ENCODE measurements around the gene DUSP16.

The DUSP16 gene

GRCh38 chr12:12495536-12495935, 67.1 kb downstream of the DUSP16 start:
- H3K36me3 ChIP-seq (ENCODE audit: control insufficient read depth, insufficient read depth, low read length): peaks cover 52% of the 10 kb centered on the region
- H3K4me3 ChIP-seq (ENCODE audit: extremely low read depth, insufficient read depth, low read length, poor library complexity, severe bottlenecking): no peak overlapping the region
- no peaks in the 10 kb centered on the region for H3K4me1 ChIP-seq (ENCODE audit: control insufficient read depth, insufficient read depth, low read length, poor library complexity, severe bottlenecking)
- no peak overlapping the region for H3K27ac ChIP-seq (ENCODE audit: low read depth, low read length, severe bottlenecking)
- H3K9me3 ChIP-seq (ENCODE audit: control insufficient read depth, low read length): no peaks in the 10 kb centered on the region
- 100% methylated on average over 1 of the region's 1 CpG for WGBS, 2 experiments (ENCODE audit: insufficient coverage in 2 of 2)

- H3K9me3 ChIP-seq (ENCODE audit: control insufficient read depth, low read length): no peaks in the 10 kb centered on the region
- H3K4me1 ChIP-seq (ENCODE audit: control insufficient read depth, insufficient read depth, low read length, poor library complexity, severe bottlenecking): peaks cover 3% of the 10 kb centered on the region
- H3K27ac ChIP-seq (ENCODE audit: low read depth, low read length, severe bottlenecking): no peak overlapping the region
- no peak overlapping the region for H3K4me3 ChIP-seq (ENCODE audit: extremely low read depth, insufficient read depth, low read length, poor library complexity, severe bottlenecking)
- 91 to 98% methylated on average over 5 of the region's 5 CpGs for WGBS, 2 experiments (ENCODE audit: insufficient coverage in 2 of 2)
- H3K36me3 ChIP-seq (ENCODE audit: control insufficient read depth, insufficient read depth, low read length): peaks cover 43% of the 10 kb centered on the region
Observed at GRCh38 chr12:12492547-12492946, 70.1 kb downstream of the DUSP16 start.

GRCh38 chr12:12491606-12492005, 71.1 kb downstream of the DUSP16 start:
- H3K36me3 ChIP-seq (ENCODE audit: control insufficient read depth, insufficient read depth, low read length): peaks cover 48% of the 10 kb centered on the region
- no peak overlapping the region for H3K27ac ChIP-seq (ENCODE audit: low read depth, low read length, severe bottlenecking)
- H3K4me1 ChIP-seq (ENCODE audit: control insufficient read depth, insufficient read depth, low read length, poor library complexity, severe bottlenecking): peaks cover 5% of the 10 kb centered on the region

GRCh38 chr12:12488823-12489550, 73.7 kb downstream of the DUSP16 start:
- 80 to 92% methylated on average over 1 to 4 of the region's 8 CpGs for WGBS, 2 experiments (ENCODE audit: insufficient coverage in 2 of 2)
- Histone ChIP-seq H3K36me3 (ENCODE audit: control insufficient read depth, insufficient read depth, low read length) (peaks cover 45% of the 10 kb centered on the region), H3K4me1 (ENCODE audit: control insufficient read depth, insufficient read depth, low read length, poor library complexity, severe bottlenecking) (peaks cover 5% of the 10 kb centered on the region), H3K9me3 (ENCODE audit: control insufficient read depth, low read length) (no peaks in the 10 kb centered on the region), H3K27ac (ENCODE audit: low read depth, low read length, severe bottlenecking) (no peak overlapping the region), H3K4me3 (ENCODE audit: extremely low read depth, insufficient read depth, low read length, poor library complexity, severe bottlenecking) (no peak overlapping the region)

More at GRCh38 chr12:12491606-12492005, 71.1 kb downstream of the DUSP16 start:
- Histone ChIP-seq H3K9me3 (ENCODE audit: control insufficient read depth, low read length) (no peaks in the 10 kb centered on the region), H3K4me3 (ENCODE audit: extremely low read depth, insufficient read depth, low read length, poor library complexity, severe bottlenecking) (no peak overlapping the region)

- 97 to 100% methylated on average over 2 to 3 of the region's 4 CpGs for WGBS, 2 experiments (ENCODE audit: insufficient coverage in 2 of 2)
- no peaks in the 10 kb centered on the region for H3K9me3 ChIP-seq (ENCODE audit: control insufficient read depth, low read length)
- peaks cover 5% of the 10 kb centered on the region for H3K4me1 ChIP-seq (ENCODE audit: control insufficient read depth, insufficient read depth, low read length, poor library complexity, severe bottlenecking)
- no peak overlapping the region for H3K4me3 ChIP-seq (ENCODE audit: extremely low read depth, insufficient read depth, low read length, poor library complexity, severe bottlenecking)
- peaks cover 43% of the 10 kb centered on the region for H3K36me3 ChIP-seq (ENCODE audit: control insufficient read depth, insufficient read depth, low read length)
- no peak overlapping the region for H3K27ac ChIP-seq (ENCODE audit: low read depth, low read length, severe bottlenecking)
Observed at GRCh38 chr12:12488296-12488695, 74.4 kb downstream of the DUSP16 start.

GRCh38 chr12:12487490-12487889, 75.2 kb downstream of the DUSP16 start:
- peaks cover 5% of the 10 kb centered on the region for H3K4me1 ChIP-seq (ENCODE audit: control insufficient read depth, insufficient read depth, low read length, poor library complexity, severe bottlenecking)
- 87 to 97% methylated on average over 4 to 5 of the region's 6 CpGs for WGBS, 2 experiments (ENCODE audit: insufficient coverage in 2 of 2)
- H3K36me3 ChIP-seq (ENCODE audit: control insufficient read depth, insufficient read depth, low read length): peaks cover 45% of the 10 kb centered on the region
- no peak overlapping the region for H3K4me3 ChIP-seq (ENCODE audit: extremely low read depth, insufficient read depth, low read length, poor library complexity, severe bottlenecking)
- no peaks in the 10 kb centered on the region for H3K9me3 ChIP-seq (ENCODE audit: control insufficient read depth, low read length)
- H3K27ac ChIP-seq (ENCODE audit: low read depth, low read length, severe bottlenecking): no peak overlapping the region

- 86 to 95% methylated on average over 4 to 6 of the region's 6 CpGs for WGBS, 2 experiments (ENCODE audit: insufficient coverage in 2 of 2)
- Histone ChIP-seq H3K4me3 (ENCODE audit: extremely low read depth, insufficient read depth, low read length, poor library complexity, severe bottlenecking) (no peak overlapping the region), H3K4me1 (ENCODE audit: control insufficient read depth, insufficient read depth, low read length, poor library complexity, severe bottlenecking) (peaks cover 5% of the 10 kb centered on the region), H3K9me3 (ENCODE audit: control insufficient read depth, low read length) (no peaks in the 10 kb centered on the region), H3K27ac (ENCODE audit: low read depth, low read length, severe bottlenecking) (no peak overlapping the region), H3K36me3 (ENCODE audit: control insufficient read depth, insufficient read depth, low read length) (peaks cover 48% of the 10 kb centered on the region)
Observed at GRCh38 chr12:12486661-12487240, 75.9 kb downstream of the DUSP16 start.

- WGBS, 2 experiments (ENCODE audit: insufficient coverage in 2 of 2): 100% methylated on average over 1 of the region's 3 CpGs; no CpG with 5 or more reads in 1 of the 2 experiments
- Histone ChIP-seq H3K36me3 (ENCODE audit: control insufficient read depth, insufficient read depth, low read length) (peaks cover 54% of the 10 kb centered on the region), H3K27ac (ENCODE audit: low read depth, low read length, severe bottlenecking) (no peak overlapping the region)
Observed at GRCh38 chr12:12483438-12483837, 79.2 kb downstream of the DUSP16 start.

GRCh38 chr12:12482959-12483358, 79.7 kb downstream of the DUSP16 start:
- 90 to 93% methylated on average over 6 of the region's 6 CpGs for WGBS, 2 experiments (ENCODE audit: insufficient coverage in 2 of 2)
- Histone ChIP-seq H3K9me3 (ENCODE audit: control insufficient read depth, low read length) (no peaks in the 10 kb centered on the region), H3K27ac (ENCODE audit: low read depth, low read length, severe bottlenecking) (no peak overlapping the region), H3K4me3 (ENCODE audit: extremely low read depth, insufficient read depth, low read length, poor library complexity, severe bottlenecking) (no peak overlapping the region), H3K36me3 (ENCODE audit: control insufficient read depth, insufficient read depth, low read length) (peaks cover 59% of the 10 kb centered on the region), H3K4me1 (ENCODE audit: control insufficient read depth, insufficient read depth, low read length, poor library complexity, severe bottlenecking) (peaks cover 5% of the 10 kb centered on the region)

More at GRCh38 chr12:12483438-12483837, 79.2 kb downstream of the DUSP16 start:
- no peak overlapping the region for H3K4me3 ChIP-seq (ENCODE audit: extremely low read depth, insufficient read depth, low read length, poor library complexity, severe bottlenecking)
- H3K9me3 ChIP-seq (ENCODE audit: control insufficient read depth, low read length): no peaks in the 10 kb centered on the region
- peaks cover 5% of the 10 kb centered on the region for H3K4me1 ChIP-seq (ENCODE audit: control insufficient read depth, insufficient read depth, low read length, poor library complexity, severe bottlenecking)

- no peaks in the 10 kb centered on the region for H3K4me1 ChIP-seq (ENCODE audit: control insufficient read depth, insufficient read depth, low read length, poor library complexity, severe bottlenecking)
- 92 to 100% methylated on average over 2 to 5 of the region's 6 CpGs for WGBS, 2 experiments (ENCODE audit: insufficient coverage in 2 of 2)
- H3K27ac ChIP-seq (ENCODE audit: low read depth, low read length, severe bottlenecking): no peak overlapping the region
- H3K4me3 ChIP-seq (ENCODE audit: extremely low read depth, insufficient read depth, low read length, poor library complexity, severe bottlenecking): no peak overlapping the region
- peaks cover 66% of the 10 kb centered on the region for H3K36me3 ChIP-seq (ENCODE audit: control insufficient read depth, insufficient read depth, low read length)
- no peaks in the 10 kb centered on the region for H3K9me3 ChIP-seq (ENCODE audit: control insufficient read depth, low read length)
Observed at GRCh38 chr12:12482150-12482761, 80.4 kb downstream of the DUSP16 start.

- Histone ChIP-seq H3K9me3 (ENCODE audit: control insufficient read depth, low read length) (no peaks in the 10 kb centered on the region), H3K4me3 (ENCODE audit: extremely low read depth, insufficient read depth, low read length, poor library complexity, severe bottlenecking) (no peak overlapping the region), H3K27ac (ENCODE audit: low read depth, low read length, severe bottlenecking) (no peak overlapping the region), H3K36me3 (ENCODE audit: control insufficient read depth, insufficient read depth, low read length) (peaks cover 68% of the 10 kb centered on the region), H3K4me1 (ENCODE audit: control insufficient read depth, insufficient read depth, low read length, poor library complexity, severe bottlenecking) (no peaks in the 10 kb centered on the region)
- 82 to 100% methylated on average over 1 to 2 of the region's 2 CpGs for WGBS, 2 experiments (ENCODE audit: insufficient coverage in 2 of 2)
Observed at GRCh38 chr12:12481631-12482030, 81.0 kb downstream of the DUSP16 start.
